Activated CD4-positive, alpha-beta memory T cell treated with anti-CD3 and anti-CD28 coated beads, Interleukin-2, amount 10 ng/mL, durations not matched to agents 7 days and 5 days (primary cell): ENCODE data around the gene KCNMA1. TPM values are rescaled to one million over a fixed set of nuclear protein-coding genes. Genes with fewer than 3 reads are reported as not detected.

Experiments used
- CTCF ChIA-PET: fragments of 350-600 bp; sonication (Branson Sonifier 250); formaldehyde crosslinking; loops from one replicate; lab custom pipeline; 2021; ENCODE audit warnings: antibody characterized with exemption, inconsistent platforms; lab: Charles Lee
- POLR2A ChIA-PET: fragments of 350-600 bp; sonication (Branson Sonifier 250); formaldehyde crosslinking; loops from one replicate; lab custom pipeline; 2021; ENCODE audit warnings: antibody characterized with exemption; lab: Charles Lee
- DNase-seq: peaks from one replicate; pipeline ENCODE4 v3.0.0-alpha.2; 2020
- H3K27ac Mint-ChIP-seq: one replicate; pipeline ENCODE4 v1.8.0; 2021; ENCODE audit warnings: mild to moderate bottlenecking, mixed read lengths
- H3K27me3 Mint-ChIP-seq: one replicate; pipeline ENCODE4 v1.8.0; 2021; ENCODE audit warnings: mixed read lengths
- H3K36me3 Mint-ChIP-seq: one replicate; pipeline ENCODE4 v1.8.0; 2021; ENCODE audit warnings: low read depth, mixed read lengths
- H3K4me1 Mint-ChIP-seq: one replicate; pipeline ENCODE4 v1.8.0; 2021; ENCODE audit warnings: mixed read lengths
- H3K4me3 Mint-ChIP-seq: one replicate; pipeline ENCODE4 v1.8.0; 2021; ENCODE audit warnings: mild to moderate bottlenecking, mixed read lengths
- H3K9me3 Mint-ChIP-seq: one replicate; pipeline ENCODE4 v1.8.0; 2021; ENCODE audit warnings: mixed read lengths
- total RNA-seq, 2 experiments: library from RNA; stranded (reverse); gene quantifications; one replicate each; pipeline ENCODE4 v1.2.3, GENCODE V29; 2021

KCNMA1 gene
- total RNA-seq, 2 experiments from 2014 or later = 0.25 to 0.38 TPM

DNA sequence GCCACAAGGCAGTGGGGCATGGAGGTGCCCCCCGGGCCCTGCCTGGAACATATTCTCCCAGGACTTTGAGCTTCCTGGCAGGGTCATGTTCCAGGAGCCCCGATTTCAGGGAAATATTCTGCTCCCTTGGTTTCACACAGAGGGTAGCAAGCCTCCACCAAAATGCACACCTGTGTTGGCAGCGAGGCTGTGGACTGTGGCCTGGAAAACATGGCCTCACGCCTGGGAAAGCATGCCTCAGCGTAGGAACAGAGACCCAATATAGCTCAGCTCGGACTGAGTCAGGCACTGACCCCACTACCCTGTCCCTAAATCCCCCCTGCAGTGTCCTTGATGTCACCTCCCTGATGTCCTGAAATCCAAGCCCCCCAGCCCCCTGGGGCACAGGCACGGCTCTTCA lies 92.0 kb downstream of the KCNMA1 start:
- ChIA-PET CTCF (no interaction called here), POLR2A (no interaction called here)
- no peaks in the 10 kb centered on the region for H3K36me3 Mint-ChIP-seq
- DNase-seq = no peak
- H3K27me3 Mint-ChIP-seq = peaks cover 16% of the 10 kb centered on the region
- H3K4me1 Mint-ChIP-seq = no peaks in the 10 kb centered on the region
- no peaks in the 10 kb centered on the region for H3K9me3 Mint-ChIP-seq
- H3K4me3 Mint-ChIP-seq = no peak overlapping the region
- no peak overlapping the region for H3K27ac Mint-ChIP-seq

DNA sequence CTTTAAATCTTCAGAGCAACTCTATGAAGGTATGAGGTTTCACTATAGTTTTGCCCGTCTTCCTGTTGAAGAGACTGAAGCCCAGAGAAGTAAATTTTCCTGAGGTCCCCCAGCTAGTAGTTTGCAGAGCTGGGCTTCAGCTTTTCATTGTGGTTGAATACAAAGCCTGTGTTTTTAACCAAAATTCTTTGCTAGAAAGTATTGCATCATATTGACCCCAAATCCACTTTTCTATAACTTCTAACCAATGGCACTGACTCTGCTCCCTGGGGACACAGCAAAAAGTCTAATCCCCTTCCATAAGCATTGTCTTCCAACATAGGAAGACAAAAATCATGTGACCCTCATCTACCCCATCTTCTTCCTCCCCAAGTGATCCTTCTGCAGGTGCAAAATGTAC lies 93.0 kb downstream of the KCNMA1 start:
- POLR2A ChIA-PET = no interaction called here

DNA sequence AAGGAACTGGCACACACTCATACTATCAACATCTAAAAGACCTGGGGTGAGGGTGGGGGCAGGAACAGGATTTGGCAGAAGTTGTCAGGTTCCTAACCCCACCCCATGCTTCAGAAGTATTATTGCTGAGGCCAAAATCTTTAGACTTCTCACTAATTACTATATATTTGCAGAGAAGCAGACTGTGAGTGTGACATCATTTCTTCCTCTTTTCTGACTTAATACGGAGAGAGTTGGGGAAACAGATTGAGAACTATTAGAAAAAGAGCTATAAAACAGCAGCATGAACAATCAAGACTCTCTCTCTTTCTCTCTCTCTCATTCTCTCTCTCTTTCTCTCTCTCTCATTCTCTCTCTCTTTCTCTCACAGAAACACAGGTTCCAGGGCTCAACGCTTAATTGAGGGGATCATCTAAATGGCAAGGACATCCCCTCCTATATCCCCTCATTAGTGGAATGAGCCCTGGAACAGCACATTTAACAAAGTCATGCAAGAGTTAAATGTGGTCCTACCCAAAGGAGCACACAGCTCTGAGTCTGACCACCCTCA lies 94.8 kb downstream of the KCNMA1 start:
- ChIA-PET CTCF (no interaction called here), POLR2A (interaction anchor here (0.6 kb wide), 1 partner anchor 73 kb away, joined by 3 read pairs; no protein-coding TSS in a partner anchor)
- no peak overlapping the region for H3K27ac Mint-ChIP-seq
- H3K27me3 Mint-ChIP-seq = peaks cover 11% of the 10 kb centered on the region
- no peak overlapping the region for H3K4me3 Mint-ChIP-seq
- DNase-seq = no peak
- H3K9me3 Mint-ChIP-seq = no peaks in the 10 kb centered on the region
- H3K4me1 Mint-ChIP-seq = no peaks in the 10 kb centered on the region
- H3K36me3 Mint-ChIP-seq = no peaks in the 10 kb centered on the region

More for the DNA sequence above, 93.0 kb downstream of the KCNMA1 start:
- peaks cover 16% of the 10 kb centered on the region for H3K27me3 Mint-ChIP-seq
- CTCF ChIA-PET = no interaction called here
- H3K4me1 Mint-ChIP-seq = no peaks in the 10 kb centered on the region
- H3K4me3 Mint-ChIP-seq = no peak overlapping the region
- H3K36me3 Mint-ChIP-seq = no peaks in the 10 kb centered on the region
- DNase-seq = no peak
- H3K9me3 Mint-ChIP-seq = no peaks in the 10 kb centered on the region
- H3K27ac Mint-ChIP-seq = no peak overlapping the region

DNA sequence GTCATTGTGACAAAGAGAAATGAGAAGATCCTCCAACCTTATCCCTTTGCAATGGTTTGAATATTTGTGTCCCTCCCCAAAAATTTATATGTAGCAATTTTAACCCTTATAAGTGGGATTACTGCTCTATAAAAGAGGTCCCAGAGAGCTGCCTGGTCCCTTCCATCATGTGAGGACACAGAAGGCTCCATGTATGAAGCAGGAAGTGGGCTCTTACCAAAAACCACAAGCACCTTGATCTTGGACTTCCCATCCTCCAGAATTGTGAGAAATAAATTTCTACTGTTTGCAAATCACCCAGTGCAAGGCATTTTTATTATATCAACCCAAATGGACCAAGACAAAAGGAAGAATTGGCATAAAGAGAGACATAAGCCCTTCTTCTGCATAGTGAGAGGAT lies 95.7 kb downstream of the KCNMA1 start:
- no peaks in the 10 kb centered on the region for H3K36me3 Mint-ChIP-seq
- peaks cover 11% of the 10 kb centered on the region for H3K27me3 Mint-ChIP-seq
- no peak overlapping the region for H3K4me3 Mint-ChIP-seq
- no peaks in the 10 kb centered on the region for H3K4me1 Mint-ChIP-seq
- ChIA-PET POLR2A (no interaction called here), CTCF (no interaction called here)
- no peak overlapping the region for H3K27ac Mint-ChIP-seq
- no peak for DNase-seq
- H3K9me3 Mint-ChIP-seq = no peaks in the 10 kb centered on the region

DNA sequence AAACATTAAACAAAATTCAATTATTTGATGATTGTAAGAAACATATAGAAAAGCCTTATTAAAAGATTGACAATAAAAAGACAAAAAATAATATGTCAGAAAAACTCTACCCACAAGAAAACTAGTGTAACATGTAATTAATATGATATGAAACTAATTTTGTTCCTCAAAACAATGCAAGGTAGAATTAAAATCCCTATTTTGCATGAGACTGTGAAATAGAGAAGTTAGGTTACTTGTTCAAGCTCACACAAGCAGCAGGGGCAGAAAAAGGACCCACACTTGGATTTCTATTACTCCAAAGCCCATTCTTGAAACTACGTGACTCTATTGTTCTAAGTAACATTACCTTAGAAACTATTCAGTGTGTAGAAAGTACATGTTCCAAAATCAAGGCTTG lies 96.4 kb downstream of the KCNMA1 start:
- Mint-ChIP-seq H3K36me3 (no peaks in the 10 kb centered on the region), H3K27me3 (peaks cover 11% of the 10 kb centered on the region), H3K9me3 (no peaks in the 10 kb centered on the region), H3K4me3 (no peak overlapping the region), H3K27ac (no peak overlapping the region), H3K4me1 (no peaks in the 10 kb centered on the region)
- CTCF ChIA-PET = no interaction called here
- POLR2A ChIA-PET = no interaction called here
- no peak for DNase-seq

DNA sequence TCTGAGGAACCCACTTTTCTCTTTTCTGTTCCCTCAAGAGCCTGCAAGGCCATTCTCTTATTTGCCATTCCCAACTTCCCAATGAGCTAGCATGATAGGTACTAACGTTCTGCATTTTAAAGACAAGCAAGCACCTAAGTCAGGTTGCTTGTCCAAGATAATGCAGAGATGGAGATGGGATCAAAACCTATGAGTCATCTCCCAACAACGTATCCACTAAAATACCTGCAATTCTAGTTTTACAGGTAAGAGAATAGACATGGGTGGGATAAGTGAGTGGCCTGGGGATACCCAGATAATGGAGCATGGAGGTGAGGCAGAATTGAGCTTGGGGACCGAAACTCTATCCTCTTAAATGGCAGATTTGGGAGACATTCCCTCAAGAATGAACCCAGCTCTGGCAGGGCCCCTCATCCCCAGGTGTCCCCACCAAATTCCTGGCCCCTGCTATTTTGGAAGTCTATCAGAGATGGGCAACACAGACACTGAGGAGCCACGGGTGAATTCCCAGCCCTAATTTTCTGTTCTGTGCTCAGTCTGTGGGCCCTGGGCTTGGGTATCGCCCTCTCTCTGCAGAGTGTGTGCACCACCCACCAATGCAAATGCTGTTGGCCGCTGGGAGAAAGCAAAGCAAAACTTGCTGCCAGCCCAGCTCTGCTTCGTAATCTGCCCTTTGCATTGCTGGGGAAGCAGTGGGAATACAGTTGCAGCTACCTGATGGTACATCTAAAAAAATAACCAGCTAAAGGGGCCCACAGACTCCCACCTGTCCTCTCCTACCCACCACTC lies 98.3 kb downstream of the KCNMA1 start:
- CTCF ChIA-PET = no interaction called here
- H3K27ac Mint-ChIP-seq = no peak overlapping the region
- POLR2A ChIA-PET = no interaction called here
- no peaks in the 10 kb centered on the region for H3K36me3 Mint-ChIP-seq
- DNase-seq = no peak
- H3K27me3 Mint-ChIP-seq = peaks cover 6% of the 10 kb centered on the region
- H3K4me1 Mint-ChIP-seq = no peaks in the 10 kb centered on the region
- no peak overlapping the region for H3K4me3 Mint-ChIP-seq
- H3K9me3 Mint-ChIP-seq = no peaks in the 10 kb centered on the region

DNA sequence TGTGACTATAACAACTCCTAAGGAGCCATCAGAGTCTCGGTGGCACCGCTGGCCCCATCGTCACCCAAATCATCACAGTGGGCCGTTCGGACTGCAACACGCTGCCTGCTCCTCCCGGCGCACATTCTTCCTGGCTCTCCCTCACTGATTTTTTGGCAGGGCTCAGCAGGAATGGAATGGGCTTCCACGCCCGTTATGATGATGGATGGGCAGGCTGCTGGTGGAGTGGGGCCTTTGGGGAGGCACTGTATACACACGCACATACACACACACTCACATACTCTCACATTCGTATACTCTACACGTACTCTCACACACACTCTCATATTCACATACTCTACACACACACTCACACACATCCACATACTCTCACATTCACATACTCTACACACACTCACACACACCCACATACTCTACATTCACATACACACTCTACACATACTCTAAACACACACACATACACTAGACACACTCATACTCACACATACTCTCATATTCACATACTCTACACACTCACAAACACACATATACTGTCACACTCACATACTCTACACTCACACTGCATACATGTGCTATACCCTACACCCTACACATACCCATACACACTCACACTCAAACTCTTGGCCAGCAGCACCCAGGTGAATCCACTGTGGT lies 99.8 kb downstream of the KCNMA1 start:
- no peak overlapping the region for H3K27ac Mint-ChIP-seq
- no peak overlapping the region for H3K4me3 Mint-ChIP-seq
- H3K4me1 Mint-ChIP-seq = no peaks in the 10 kb centered on the region
- CTCF ChIA-PET = no interaction called here
- no peaks in the 10 kb centered on the region for H3K36me3 Mint-ChIP-seq
- POLR2A ChIA-PET = no interaction called here
- no peak for DNase-seq
- no peaks in the 10 kb centered on the region for H3K9me3 Mint-ChIP-seq
- peaks cover 1% of the 10 kb centered on the region for H3K27me3 Mint-ChIP-seq

DNA sequence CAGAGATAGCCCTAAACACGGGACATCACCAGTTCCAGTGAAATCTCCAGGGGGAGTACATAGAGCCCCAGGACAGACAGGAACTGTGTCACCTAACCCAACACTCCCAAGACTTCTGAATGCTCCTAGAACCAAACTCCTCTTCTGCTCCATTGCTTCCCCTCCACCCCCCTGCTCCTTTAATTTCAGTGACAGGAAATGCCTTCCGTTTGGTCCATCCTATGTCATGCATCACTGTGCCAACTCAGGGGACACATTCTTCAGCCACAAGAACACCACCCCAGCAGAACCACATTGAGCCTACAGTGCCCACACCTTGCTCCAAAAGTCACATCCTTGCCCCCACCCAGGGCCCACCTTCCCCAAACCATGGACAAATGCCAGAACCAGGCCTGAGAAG lies 100.5 kb downstream of the KCNMA1 start:
- POLR2A ChIA-PET = no interaction called here
- no peaks in the 10 kb centered on the region for H3K4me1 Mint-ChIP-seq
- H3K9me3 Mint-ChIP-seq = no peaks in the 10 kb centered on the region
- no peak overlapping the region for H3K27ac Mint-ChIP-seq
- DNase-seq = no peak
- H3K27me3 Mint-ChIP-seq = peaks cover 1% of the 10 kb centered on the region
- no peak overlapping the region for H3K4me3 Mint-ChIP-seq
- CTCF ChIA-PET = no interaction called here
- no peaks in the 10 kb centered on the region for H3K36me3 Mint-ChIP-seq

DNA sequence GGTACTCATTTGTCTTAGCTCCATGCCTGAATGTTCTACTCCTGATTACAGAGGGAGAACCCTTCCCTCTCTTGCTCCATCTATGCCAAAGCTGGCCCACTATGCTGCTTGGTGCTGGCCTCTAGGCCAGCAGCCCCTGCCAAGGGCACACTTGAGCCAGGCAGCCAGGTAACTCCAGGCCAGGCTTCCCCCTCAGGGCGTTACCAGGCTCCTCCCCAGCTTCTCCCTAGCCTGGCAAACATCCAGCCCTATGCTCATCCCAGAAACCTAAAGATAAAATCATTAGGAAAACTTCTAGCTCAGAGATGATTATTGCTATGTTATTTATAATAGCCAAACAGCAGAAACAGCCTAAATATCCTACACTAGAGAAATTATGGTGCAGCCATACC lies 103.7 kb downstream of the KCNMA1 start:
- ChIA-PET POLR2A (no interaction called here), CTCF (no interaction called here)

DNA sequence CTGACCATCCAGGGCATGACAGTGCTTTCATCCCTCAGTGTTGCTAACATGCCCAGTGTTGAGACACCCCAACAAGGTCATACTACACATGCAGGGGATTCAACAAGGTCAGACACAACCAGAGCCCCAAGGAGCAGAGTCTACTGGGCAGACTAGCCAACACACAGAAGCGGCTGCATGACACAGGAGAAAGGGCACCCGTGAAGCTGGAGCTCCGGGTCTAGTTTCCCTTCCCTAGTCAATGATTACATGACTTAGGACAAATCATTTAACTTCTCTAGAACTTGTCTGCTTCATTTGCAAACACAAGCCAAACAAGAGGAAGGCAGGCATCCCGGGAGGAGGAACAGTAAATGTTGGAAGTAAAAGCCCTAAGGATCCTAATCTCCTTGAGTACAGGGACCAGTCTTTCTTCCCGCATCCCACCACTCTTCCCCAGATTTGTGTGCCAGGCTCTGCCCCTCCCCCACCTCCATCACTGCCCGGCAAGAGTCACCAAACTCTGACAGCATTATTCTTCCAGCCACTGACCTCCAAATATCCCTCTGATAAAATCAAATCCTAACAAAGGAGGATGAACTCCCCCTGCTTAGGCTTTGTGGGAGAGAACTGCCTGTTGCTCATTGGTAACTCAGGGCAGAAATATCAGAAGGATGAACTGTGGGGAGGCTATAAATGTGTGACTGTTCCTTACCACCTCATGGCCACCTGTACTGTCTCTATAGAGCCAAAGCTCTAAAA lies 104.3 kb downstream of the KCNMA1 start:
- Mint-ChIP-seq H3K4me1 (no peaks in the 10 kb centered on the region), H3K36me3 (no peaks in the 10 kb centered on the region), H3K4me3 (no peak overlapping the region), H3K27me3 (peaks cover 1% of the 10 kb centered on the region), H3K27ac (no peak overlapping the region), H3K9me3 (no peaks in the 10 kb centered on the region)
- ChIA-PET POLR2A (no interaction called here), CTCF (no interaction called here)
- no peak for DNase-seq

More for the DNA sequence above, 103.7 kb downstream of the KCNMA1 start:
- Mint-ChIP-seq H3K4me1 (no peaks in the 10 kb centered on the region), H3K4me3 (no peak overlapping the region), H3K27me3 (peaks cover 1% of the 10 kb centered on the region), H3K36me3 (no peaks in the 10 kb centered on the region), H3K27ac (no peak overlapping the region), H3K9me3 (no peaks in the 10 kb centered on the region)
- DNase-seq = no peak

DNA sequence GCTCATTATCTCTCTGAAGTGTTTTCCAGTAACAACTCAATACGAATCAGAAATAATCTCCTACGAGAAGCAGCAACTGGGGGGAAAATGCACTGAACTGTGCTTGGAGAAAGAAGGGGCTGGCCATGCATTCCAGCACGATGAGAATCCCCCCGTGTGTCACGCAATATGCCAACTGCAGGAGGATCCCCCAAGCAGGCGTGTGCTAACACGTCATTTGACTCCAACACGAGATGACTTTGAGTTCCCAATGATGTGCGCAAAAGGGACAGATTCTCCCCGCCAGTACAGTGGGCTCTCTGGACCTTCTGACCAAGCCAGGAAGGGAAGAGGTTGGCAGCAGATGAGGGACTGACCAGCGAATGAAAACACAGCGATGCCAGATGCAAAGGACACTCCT lies 105.5 kb downstream of the KCNMA1 start:
- Mint-ChIP-seq H3K4me1 (no peaks in the 10 kb centered on the region), H3K4me3 (no peak overlapping the region), H3K27me3 (peaks cover 1% of the 10 kb centered on the region), H3K36me3 (no peaks in the 10 kb centered on the region), H3K9me3 (no peaks in the 10 kb centered on the region), H3K27ac (no peak overlapping the region)
- ChIA-PET CTCF (no interaction called here), POLR2A (no interaction called here)
- DNase-seq = no peak

DNA sequence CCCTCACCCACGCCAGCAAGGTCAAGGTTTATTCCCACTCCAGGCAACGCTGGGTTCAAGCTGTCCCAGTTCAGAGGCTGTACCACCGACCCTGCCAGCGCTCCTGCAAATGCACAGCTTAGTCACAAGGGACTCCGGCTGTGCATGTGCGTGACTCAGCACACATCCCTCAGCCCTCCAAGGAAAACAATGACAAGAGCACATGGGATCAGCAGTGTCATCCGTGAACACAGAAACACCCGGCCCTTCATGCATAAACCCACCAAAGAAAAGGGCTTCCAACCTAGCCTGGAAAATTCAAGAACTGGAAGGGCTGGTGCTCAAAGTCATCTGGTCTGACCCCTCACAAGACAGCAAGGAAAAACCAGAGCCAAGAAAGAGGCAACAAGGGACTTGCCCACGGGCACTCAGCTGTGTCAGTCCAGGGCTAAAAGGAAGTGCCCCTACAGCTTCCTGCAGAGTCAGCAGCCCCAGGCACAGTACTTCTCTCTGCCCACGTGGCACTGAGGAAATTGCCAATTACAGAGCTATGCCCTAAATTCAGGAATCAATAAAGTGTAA lies 106.1 kb downstream of the KCNMA1 start:
- H3K4me3 Mint-ChIP-seq = no peak overlapping the region
- POLR2A ChIA-PET = no interaction called here
- peaks cover 1% of the 10 kb centered on the region for H3K27me3 Mint-ChIP-seq
- H3K27ac Mint-ChIP-seq = no peak overlapping the region
- H3K9me3 Mint-ChIP-seq = no peaks in the 10 kb centered on the region
- CTCF ChIA-PET = no interaction called here
- DNase-seq = no peak
- no peaks in the 10 kb centered on the region for H3K4me1 Mint-ChIP-seq
- no peaks in the 10 kb centered on the region for H3K36me3 Mint-ChIP-seq

DNA sequence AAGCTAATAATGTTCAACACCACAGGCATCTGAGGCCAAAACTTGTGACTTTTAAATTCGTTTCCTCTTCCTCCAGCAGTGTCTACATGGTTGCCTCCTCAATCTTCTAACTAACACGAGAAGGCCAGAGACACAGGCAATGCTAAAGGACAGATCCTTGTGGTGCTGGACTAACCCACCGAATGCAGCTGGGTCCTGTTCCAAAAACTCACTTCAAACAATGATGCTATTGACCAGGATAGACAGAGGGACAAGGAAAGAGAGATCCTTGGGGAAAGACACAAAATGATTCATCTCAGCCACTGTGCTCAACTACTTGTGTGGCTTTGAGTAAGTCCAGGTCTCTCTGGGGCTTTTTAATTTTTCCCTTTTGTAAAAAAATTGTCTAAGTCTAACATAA lies 107.6 kb downstream of the KCNMA1 start:
- Mint-ChIP-seq H3K27me3 (peaks cover 1% of the 10 kb centered on the region), H3K4me1 (no peaks in the 10 kb centered on the region), H3K4me3 (no peak overlapping the region), H3K27ac (no peak overlapping the region), H3K36me3 (no peaks in the 10 kb centered on the region), H3K9me3 (no peaks in the 10 kb centered on the region)
- ChIA-PET CTCF (no interaction called here), POLR2A (no interaction called here)
- no peak for DNase-seq
